ENCODE results near the gene OR5D16. TPM values are rescaled to one million over a fixed set of nuclear protein-coding genes. Genes with fewer than 3 reads are reported as not detected.

Gene OR5D16
- polyA plus RNA-seq (2011; rRNA removed) (not detected in 2 replicates), polyA minus RNA-seq (2011; rRNA and poly(A)+ RNA removed) (not detected in 2 replicates)

GRCh38 chr11:55838452-55838851 lies at the start of gene OR5D16:
OR5D16 (plus strand) TSS chr11:55838752; CDS start chr11:55838752, 0 bp downstream.
- DNase-seq (ENCODE audit: low read depth) = no peak
- Histone ChIP-seq H3K36me3 (ENCODE audit: control insufficient read depth, insufficient read depth, low read length) (no peaks in the 10 kb centered on the region), H3K27me3 (ENCODE audit: control insufficient read depth, insufficient read depth, low read length) (no peaks in the 10 kb centered on the region), H3K4me3 (ENCODE audit: low read depth, low read length) (no peak within 1 kb of the TSS)
- ChIA-PET POLR2A (no interaction called here), CTCF (no interaction called here)
- no peak for TF ChIP-seq CTCF (IDR thresholded peaks at IDR 0.05; ENCODE audit: insufficient read depth, low read depth, low read length)

- CTCF ChIA-PET = no interaction called here
- no peak overlapping the region for H3K4me3 ChIP-seq (ENCODE audit: low read depth, low read length)
- H3K27me3 ChIP-seq (ENCODE audit: control insufficient read depth, insufficient read depth, low read length) = no peaks in the 10 kb centered on the region
- no peak for TF ChIP-seq CTCF (IDR thresholded peaks at IDR 0.05; ENCODE audit: insufficient read depth, low read depth, low read length)
- H3K36me3 ChIP-seq (ENCODE audit: control insufficient read depth, insufficient read depth, low read length) = no peaks in the 10 kb centered on the region
- POLR2A ChIA-PET = no interaction called here
- DNase-seq (ENCODE audit: low read depth) = no peak
These were observed 46.9 kb upstream of the OR5D16 start for GRCh38 chr11:55791606-55792005.

- no peak for DNase-seq (ENCODE audit: low read depth)
- no peaks in the 10 kb centered on the region for H3K27me3 ChIP-seq (ENCODE audit: control insufficient read depth, insufficient read depth, low read length)
- TF ChIP-seq CTCF (IDR thresholded peaks at IDR 0.05; ENCODE audit: insufficient read depth, low read depth, low read length) = no peak
- ChIA-PET CTCF (no interaction called here), POLR2A (no interaction called here)
- H3K4me3 ChIP-seq (ENCODE audit: low read depth, low read length) = no peak overlapping the region
- H3K36me3 ChIP-seq (ENCODE audit: control insufficient read depth, insufficient read depth, low read length) = no peaks in the 10 kb centered on the region
These were observed 45.2 kb upstream of the OR5D16 start for GRCh38 chr11:55793321-55793720.

GRCh38 chr11:55795256-55795655 lies 43.3 kb upstream of the OR5D16 start, which contains the start of gene OR5D14:
OR5D14 (plus strand) TSS chr11:55795556; CDS start chr11:55795556, 0 bp downstream.
- Histone ChIP-seq H3K27me3 (ENCODE audit: control insufficient read depth, insufficient read depth, low read length) (no peaks in the 10 kb centered on the region), H3K36me3 (ENCODE audit: control insufficient read depth, insufficient read depth, low read length) (no peaks in the 10 kb centered on the region), H3K4me3 (ENCODE audit: low read depth, low read length) (no peak within 1 kb of the TSS)
- CTCF ChIA-PET = no interaction called here
- DNase-seq (ENCODE audit: low read depth) = no peak
- POLR2A ChIA-PET = no interaction called here
- no peak for TF ChIP-seq CTCF (IDR thresholded peaks at IDR 0.05; ENCODE audit: insufficient read depth, low read depth, low read length)

GRCh38 chr11:55806248-55806647 lies 32.3 kb upstream of the OR5D16 start:
- POLR2A ChIA-PET = no interaction called here
- CTCF ChIA-PET = no interaction called here

More at GRCh38 chr11:55806248-55806647, 32.3 kb upstream of the OR5D16 start:
- H3K27me3 ChIP-seq (ENCODE audit: control insufficient read depth, insufficient read depth, low read length) = no peaks in the 10 kb centered on the region
- H3K4me3 ChIP-seq (ENCODE audit: low read depth, low read length) = no peak overlapping the region
- H3K36me3 ChIP-seq (ENCODE audit: control insufficient read depth, insufficient read depth, low read length) = no peaks in the 10 kb centered on the region
- no peak for TF ChIP-seq CTCF (IDR thresholded peaks at IDR 0.05; ENCODE audit: insufficient read depth, low read depth, low read length)
- DNase-seq (ENCODE audit: low read depth) = no peak
